Natural killer cell (primary cell): ENCODE data around the gene COL6A2. TPM values are rescaled to one million over a fixed set of nuclear protein-coding genes. Genes with fewer than 3 reads are reported as not detected.

Experiments used
- ATAC-seq, 3 donors: fragments of 150-1000 bp in 2 of 3; fragments of 200-7000 bp in 1 of 3; cut with Tn5 transposase; 1 replicate in 1 of 3; 2 replicates in 2 of 3; pipeline ENCODE4 v1.10.0; 2021; ENCODE audit warnings: mild to moderate bottlenecking in 2 of 3, moderate library complexity in 2 of 3
- DNase-seq, 2 donors: peaks; one replicate each; pipeline versions ENCODE4 v3.0.0 to v3.0.0-alpha.2; 2013 to 2021; ENCODE audit warnings: mixed read lengths in 1 of 2
- H3K27ac ChIP-seq: one replicate; pipeline ENCODE4 v1.5.1; 2013; ENCODE audit warnings: mild to moderate bottlenecking, low read length
- H3K27me3 ChIP-seq: one replicate; pipeline ENCODE4 v1.6.1; 2013; ENCODE audit warnings: low read length; ENCODE audit not compliant: control insufficient read depth, insufficient read depth
- H3K36me3 ChIP-seq: one replicate; pipeline ENCODE4 v1.6.1; 2013; ENCODE audit warnings: low read length; ENCODE audit not compliant: control insufficient read depth, insufficient read depth
- H3K4me1 ChIP-seq: one replicate; pipeline ENCODE4 v1.6.1; 2013; ENCODE audit warnings: low read length; ENCODE audit not compliant: control insufficient read depth, insufficient read depth
- H3K4me3 ChIP-seq: one replicate; pipeline ENCODE4 v1.5.1; 2013; ENCODE audit warnings: low read length
- H3K9me3 ChIP-seq: one replicate; pipeline ENCODE4 v1.6.1; 2013; ENCODE audit warnings: low read length; ENCODE audit not compliant: control insufficient read depth, insufficient read depth
- H3K27ac Mint-ChIP-seq, 2 donors: one replicate each; pipeline ENCODE4 v1.8.0; 2022; ENCODE audit warnings: mild to moderate bottlenecking in 2 of 2, mixed read lengths in 2 of 2, moderate library complexity in 1 of 2
- H3K27me3 Mint-ChIP-seq, 2 donors: one replicate each; pipeline ENCODE4 v1.8.0; 2022; ENCODE audit warnings: low read depth in 2 of 2, mixed read lengths in 2 of 2
- H3K36me3 Mint-ChIP-seq: one replicate; pipeline ENCODE4 v1.8.0; 2022; ENCODE audit warnings: mixed read lengths
- H3K4me1 Mint-ChIP-seq, 2 donors: one replicate each; pipeline ENCODE4 v1.8.0; 2022; ENCODE audit warnings: mixed read lengths in 2 of 2
- H3K4me3 Mint-ChIP-seq: one replicate; pipeline ENCODE4 v1.8.0; 2022; ENCODE audit warnings: mild to moderate bottlenecking, moderate library complexity, mixed read lengths
- H3K9me3 Mint-ChIP-seq, 2 donors: one replicate each; pipeline ENCODE4 v1.8.0; 2022; ENCODE audit warnings: mixed read lengths in 2 of 2
- WGBS: methylation state at CpG from one replicate; pipeline ENCODE4 v1.1.7; 2013; ENCODE audit warnings: missing lambda C conversion rate; ENCODE audit not compliant: insufficient coverage; 5-methylcytosine and 5-hydroxymethylcytosine counted together
- intact Hi-C: fragments of 100-400 bp; cut with micrococcal nuclease; formaldehyde crosslinking; loops from one replicate; pipeline ENCODE4 v1.14.2; 2022
- total RNA-seq, 4 donors: library from RNA; stranded (reverse); fragments of 120-200 nt in 1 of 4; gene quantifications; one replicate each; pipeline versions ENCODE4 v1.2.3 to v1.2.4, GENCODE V29; 2013 to 2022
- TF ChIP-seq, protein P1 (sequence below): fragments of 200-600 bp; IDR thresholded peaks from one replicate; pipeline ENCODE4 v1.8.0; 2022; ENCODE audit warnings: antibody characterized with exemption

Gene COL6A2
- total RNA-seq, 3 donors from 2014 or later (not counting 1 experiment from before 2014, with no cell fraction given) = 93.9 to 110 (median 97.2) TPM

DNA sequence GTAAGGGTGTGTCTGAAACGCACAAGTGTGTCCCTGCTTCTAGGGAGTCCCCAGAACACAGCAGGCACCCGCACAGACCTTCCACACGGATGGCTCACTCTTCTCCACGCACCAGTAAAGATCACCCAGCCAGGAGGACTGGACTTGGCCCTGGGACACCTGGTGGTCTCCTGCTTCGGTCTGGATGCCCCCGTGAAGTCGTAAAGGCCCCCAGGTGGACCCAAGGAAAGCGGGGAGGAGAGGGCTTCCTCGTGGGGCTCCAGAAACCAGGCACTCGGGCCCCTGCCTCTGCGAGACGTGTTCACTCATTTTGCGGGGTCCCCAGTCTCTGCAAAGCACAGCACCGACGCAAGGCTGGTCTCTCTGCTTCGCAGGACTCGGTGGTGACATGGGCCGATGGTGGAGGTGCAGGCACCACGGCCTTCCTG, 20.2 kb upstream of the COL6A2 start:
- no peak overlapping the region for H3K4me3 Mint-ChIP-seq
- DNase-seq (no peak), ATAC-seq (no peak)
- H3K27me3 Mint-ChIP-seq = peaks cover 3 to 14% of the 10 kb centered on the region in 2 donors
- no peak overlapping the region for H3K27ac ChIP-seq
- no peak overlapping the region for H3K4me3 ChIP-seq
- no peaks in the 10 kb centered on the region for H3K4me1 Mint-ChIP-seq
- no peaks in the 10 kb centered on the region for H3K9me3 ChIP-seq
- no peak overlapping the region for H3K27ac Mint-ChIP-seq
- H3K9me3 Mint-ChIP-seq = no peaks in the 10 kb centered on the region
- H3K4me1 ChIP-seq = no peaks in the 10 kb centered on the region
- H3K27me3 ChIP-seq = no peaks in the 10 kb centered on the region
- TF ChIP-seq, protein P1, sequence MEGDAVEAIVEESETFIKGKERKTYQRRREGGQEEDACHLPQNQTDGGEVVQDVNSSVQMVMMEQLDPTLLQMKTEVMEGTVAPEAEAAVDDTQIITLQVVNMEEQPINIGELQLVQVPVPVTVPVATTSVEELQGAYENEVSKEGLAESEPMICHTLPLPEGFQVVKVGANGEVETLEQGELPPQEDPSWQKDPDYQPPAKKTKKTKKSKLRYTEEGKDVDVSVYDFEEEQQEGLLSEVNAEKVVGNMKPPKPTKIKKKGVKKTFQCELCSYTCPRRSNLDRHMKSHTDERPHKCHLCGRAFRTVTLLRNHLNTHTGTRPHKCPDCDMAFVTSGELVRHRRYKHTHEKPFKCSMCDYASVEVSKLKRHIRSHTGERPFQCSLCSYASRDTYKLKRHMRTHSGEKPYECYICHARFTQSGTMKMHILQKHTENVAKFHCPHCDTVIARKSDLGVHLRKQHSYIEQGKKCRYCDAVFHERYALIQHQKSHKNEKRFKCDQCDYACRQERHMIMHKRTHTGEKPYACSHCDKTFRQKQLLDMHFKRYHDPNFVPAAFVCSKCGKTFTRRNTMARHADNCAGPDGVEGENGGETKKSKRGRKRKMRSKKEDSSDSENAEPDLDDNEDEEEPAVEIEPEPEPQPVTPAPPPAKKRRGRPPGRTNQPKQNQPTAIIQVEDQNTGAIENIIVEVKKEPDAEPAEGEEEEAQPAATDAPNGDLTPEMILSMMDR = no peak
- 90% methylated on average over 19 of the region's 19 CpGs for WGBS
- H3K36me3 ChIP-seq = no peaks in the 10 kb centered on the region
- no peaks in the 10 kb centered on the region for H3K36me3 Mint-ChIP-seq
- intact Hi-C loops = no loop called here

GRCh38 chr21:46078322-46078977, 19.5 kb upstream of the COL6A2 start:
- H3K4me1 Mint-ChIP-seq = no peaks in the 10 kb centered on the region
- 85% methylated on average over 23 of the region's 23 CpGs for WGBS
- H3K27ac Mint-ChIP-seq = no peak overlapping the region
- H3K4me3 Mint-ChIP-seq = no peak overlapping the region
- Histone ChIP-seq H3K27ac (no peak overlapping the region), H3K4me1 (no peaks in the 10 kb centered on the region), H3K36me3 (no peaks in the 10 kb centered on the region), H3K4me3 (no peak overlapping the region), H3K9me3 (no peaks in the 10 kb centered on the region), H3K27me3 (no peaks in the 10 kb centered on the region)
- intact Hi-C loops = no loop called here
- peaks cover 3 to 14% of the 10 kb centered on the region in 2 donors for H3K27me3 Mint-ChIP-seq
- TF ChIP-seq, protein P1 = no peak
- H3K9me3 Mint-ChIP-seq = no peaks in the 10 kb centered on the region
- ATAC-seq = no peak
- H3K36me3 Mint-ChIP-seq = no peaks in the 10 kb centered on the region
- DNase-seq = no peak

DNA sequence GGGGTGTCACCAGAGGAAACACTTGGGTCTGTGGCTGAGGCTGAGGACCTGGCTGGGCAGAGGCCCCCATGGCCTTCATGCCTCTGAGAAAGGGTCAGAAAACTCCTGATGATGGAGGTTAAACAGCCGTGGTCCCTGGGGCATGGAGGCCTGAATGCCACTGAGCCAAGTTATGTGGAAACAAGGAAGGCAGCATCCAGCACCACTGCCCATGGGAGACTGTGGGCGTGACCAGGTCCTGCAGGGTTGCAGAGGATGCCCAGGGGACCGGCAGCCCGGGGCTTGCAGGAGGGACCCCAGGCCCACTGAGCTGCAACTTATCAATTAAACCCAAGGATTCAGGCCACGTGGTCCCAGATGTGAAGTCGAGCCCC, 18.9 kb upstream of the COL6A2 start:
- Histone ChIP-seq H3K27me3 (no peaks in the 10 kb centered on the region), H3K27ac (no peak overlapping the region), H3K4me3 (no peak overlapping the region), H3K4me1 (no peaks in the 10 kb centered on the region), H3K9me3 (no peaks in the 10 kb centered on the region), H3K36me3 (no peaks in the 10 kb centered on the region)
- H3K36me3 Mint-ChIP-seq = no peaks in the 10 kb centered on the region
- H3K4me1 Mint-ChIP-seq = no peaks in the 10 kb centered on the region
- ATAC-seq = no peak
- H3K27me3 Mint-ChIP-seq = peaks cover 3 to 14% of the 10 kb centered on the region in 2 donors
- TF ChIP-seq, protein P1 = no peak
- no peaks in the 10 kb centered on the region for H3K9me3 Mint-ChIP-seq
- 91% methylated on average over 6 of the region's 6 CpGs for WGBS
- no peak for DNase-seq
- intact Hi-C loops = no loop called here
- no peak overlapping the region for H3K27ac Mint-ChIP-seq
- no peak overlapping the region for H3K4me3 Mint-ChIP-seq
